ENCODE data around the gene NRG2. TPM values are rescaled to one million over a fixed set of nuclear protein-coding genes. Genes with fewer than 3 reads are reported as not detected.

NRG2 gene
- total and polyA plus RNA-seq, 2 of the 4 experiments (the other 2 are of a cell fraction): 0.18 TPM; not detected in 1

DNA sequence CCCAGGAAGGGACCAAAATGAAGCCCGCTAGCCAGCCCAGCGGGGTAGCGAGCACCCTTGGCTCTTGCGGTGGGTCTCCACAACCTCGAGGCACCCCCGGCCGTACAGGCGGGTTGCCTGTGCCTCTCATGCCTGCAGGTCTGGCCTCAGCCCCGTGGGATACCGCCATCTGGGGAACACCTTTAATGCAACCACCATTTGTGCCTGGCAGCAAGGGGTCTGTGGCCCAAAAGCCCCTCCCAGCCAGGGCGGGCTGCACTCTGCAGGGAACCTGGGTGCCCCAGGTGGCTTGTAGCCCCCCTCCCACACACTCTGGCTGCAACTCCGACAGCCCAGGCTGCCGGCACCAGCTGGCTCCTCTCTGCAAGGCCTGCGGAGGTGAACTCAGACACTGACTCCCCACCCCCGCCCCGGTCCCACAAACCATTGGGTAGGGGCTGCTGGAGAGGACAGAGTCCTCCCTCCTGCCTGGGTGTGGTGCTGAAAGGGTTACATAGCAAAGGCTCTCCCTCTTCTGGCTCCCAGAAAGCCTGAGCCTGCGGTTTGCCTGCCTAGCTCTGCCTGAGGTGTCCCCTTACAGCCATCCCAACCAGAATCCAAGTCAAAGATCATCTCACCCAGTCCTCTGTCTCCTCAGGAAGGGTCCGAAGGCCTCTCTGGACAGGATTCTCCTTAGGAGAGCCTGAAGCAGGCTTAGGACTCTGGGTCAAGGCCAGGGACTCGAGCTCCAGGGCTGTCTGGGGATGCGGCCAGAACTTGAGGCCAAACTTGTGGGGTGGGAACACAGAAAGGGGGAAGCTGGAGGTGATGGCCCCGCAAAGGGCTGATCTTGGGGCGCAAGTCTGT is 138.1 kb downstream of the NRG2 start:
- ChIA-PET POLR2A (ENCODE audit: unreplicated experiment) (no interaction called here), CTCF (no interaction called here)
- Histone ChIP-seq H4K5ac (ENCODE audit: low read depth, low read length) (no peak overlapping the region), H3K27ac (ENCODE audit: insufficient read depth, low read length) (no peak overlapping the region), H4K20me1 (ENCODE audit: insufficient read depth, low read length) (no peaks in the 10 kb centered on the region), H3K14ac (replicated peaks; ENCODE audit: low read depth, low read length) (no peak overlapping the region), H2AFZ (replicated peaks; ENCODE audit: low read length, poor library complexity) (no peak overlapping the region), H3K4me3 (ENCODE audit: insufficient read depth, low read depth, low read length) (no peak overlapping the region), H2BK20ac (ENCODE audit: low read depth, low read length) (no peak overlapping the region), H3K27me3 (ENCODE audit: control insufficient read depth, insufficient read depth, low read length) (peaks cover 83% of the 10 kb centered on the region), H3K9ac (ENCODE audit: low read depth, low read length) (no peak overlapping the region), H3K9me3 (ENCODE audit: control insufficient read depth, insufficient read depth, low read length) (no peaks in the 10 kb centered on the region), H3K18ac (ENCODE audit: low read depth, low read length) (no peak overlapping the region), H4K8ac (ENCODE audit: low read depth in 2 of 2, low read length in 2 of 2) (no peak overlapping the region), H3K56ac (ENCODE audit: extremely low read depth, insufficient read depth, low read length) (no peak overlapping the region), H3K4ac (ENCODE audit: low read depth, low read length) (no peak overlapping the region), H4K91ac (ENCODE audit: insufficient read depth, low read depth, low read length) (no peak overlapping the region), H3K36me3 (ENCODE audit: control insufficient read depth, insufficient read depth, low read length) (no peaks in the 10 kb centered on the region), H2AK9ac (replicated peaks; ENCODE audit: low read depth, low read length, poor library complexity) (no peak overlapping the region), H3K4me1 (ENCODE audit: control insufficient read depth, insufficient read depth, low read length) (no peaks in the 10 kb centered on the region; the same call in 1 of the 2 replicates), H3K79me1 (ENCODE audit: low read depth in 1 of 2, low read length in 2 of 2) (no peaks in the 10 kb centered on the region), H2AK5ac (ENCODE audit: low read depth, low read length) (no peak overlapping the region), H3K4me2 (ENCODE audit: low read depth, low read length) (no peak overlapping the region), H2BK15ac (ENCODE audit: low read depth, low read length) (no peak overlapping the region), H3K23ac (ENCODE audit: low read depth, low read length) (no peak overlapping the region), H3K9me1 (ENCODE audit: insufficient read depth, low read length) (no peaks in the 10 kb centered on the region), H2BK5ac (ENCODE audit: low read depth, low read length, poor library complexity, severe bottlenecking) (no peak overlapping the region), H2BK120ac (ENCODE audit: low read depth, low read length) (no peak overlapping the region)
- BruUV-seq (replicated peaks): no TSS peak
- WGBS, 2 experiments (ENCODE audit: extremely low coverage in 2 of 2, insufficient read length in 1 of 2): 4% methylated on average over 4 of the region's 22 CpGs; no CpG with 5 or more reads in 1 of the 2 experiments
- intact Hi-C loops (cut with micrococcal nuclease): no loop called here
- TF ChIP-seq MAZ (IDR thresholded peaks at IDR 0.05; ENCODE audit: borderline replicate concordance, low read depth, low read length): no peak
- dilution Hi-C loops (cut with HindIII; ENCODE audit: low sequenced_read_pairs, unreplicated experiment): no loop called here
- ATAC-seq (ENCODE audit: low read depth) (no peak), DNase-seq (no peak)
- in situ Hi-C loops (cut with MboI; ENCODE audit: low sequenced_read_pairs): no loop called here

All from IMR-90 (cell line).